ENCODE results near the gene ZDHHC8. TPM values are rescaled to one million over a fixed set of nuclear protein-coding genes. Genes with fewer than 3 reads are reported as not detected.

Gene ZDHHC8
- total RNA-seq, 1 experiment from 2014 or later = 7.8 TPM

GRCh38 chr22:20160041-20160440 lies 28.4 kb downstream of the ZDHHC8 start:
- in situ Hi-C loops (cut with HindIII; ENCODE audit: low pct_unique_long_range_greater_than_20kb, low sequenced_read_pairs) = no loop called here
- no peak for DNase-seq (ENCODE audit: low read depth, low spot score)

DNA sequence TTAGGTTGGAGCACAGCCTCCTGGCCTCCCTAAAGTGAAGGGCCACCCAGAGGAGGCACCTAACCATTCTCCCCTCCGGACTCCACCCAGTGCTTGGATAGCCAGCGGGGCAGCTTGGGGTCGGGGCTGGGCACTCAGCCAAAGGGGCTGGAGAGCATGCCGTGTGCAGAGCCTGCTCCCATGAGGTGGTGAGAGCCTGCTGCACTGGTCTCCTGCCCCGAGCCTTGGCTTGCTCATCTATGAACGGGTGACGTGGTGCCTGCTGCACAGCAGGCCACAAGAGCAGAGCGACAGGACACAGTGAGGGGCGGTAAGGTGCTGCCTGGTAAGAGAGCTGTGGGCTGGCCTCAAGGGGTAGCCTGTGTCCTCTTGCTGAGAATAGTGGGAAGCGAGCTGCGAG lies 33.3 kb downstream of the ZDHHC8 start:
- no peak for DNase-seq (ENCODE audit: low read depth, low spot score)
- in situ Hi-C loops (cut with HindIII; ENCODE audit: low pct_unique_long_range_greater_than_20kb, low sequenced_read_pairs) = no loop called here

- in situ Hi-C loops (cut with HindIII; ENCODE audit: low pct_unique_long_range_greater_than_20kb, low sequenced_read_pairs) = no loop called here
- DNase-seq (ENCODE audit: low read depth, low spot score) = no peak
These were observed 33.8 kb downstream of the ZDHHC8 start for GRCh38 chr22:20165421-20165820.

- in situ Hi-C loops (cut with HindIII; ENCODE audit: low pct_unique_long_range_greater_than_20kb, low sequenced_read_pairs) = no loop called here
- DNase-seq (ENCODE audit: low read depth, low spot score) = no peak
These were observed 34.3 kb downstream of the ZDHHC8 start for GRCh38 chr22:20165913-20166312.

- DNase-seq (ENCODE audit: low read depth, low spot score) = no peak
- in situ Hi-C loops (cut with HindIII; ENCODE audit: low pct_unique_long_range_greater_than_20kb, low sequenced_read_pairs) = no loop called here
These were observed 35.1 kb downstream of the ZDHHC8 start for GRCh38 chr22:20166703-20167102.

DNA sequence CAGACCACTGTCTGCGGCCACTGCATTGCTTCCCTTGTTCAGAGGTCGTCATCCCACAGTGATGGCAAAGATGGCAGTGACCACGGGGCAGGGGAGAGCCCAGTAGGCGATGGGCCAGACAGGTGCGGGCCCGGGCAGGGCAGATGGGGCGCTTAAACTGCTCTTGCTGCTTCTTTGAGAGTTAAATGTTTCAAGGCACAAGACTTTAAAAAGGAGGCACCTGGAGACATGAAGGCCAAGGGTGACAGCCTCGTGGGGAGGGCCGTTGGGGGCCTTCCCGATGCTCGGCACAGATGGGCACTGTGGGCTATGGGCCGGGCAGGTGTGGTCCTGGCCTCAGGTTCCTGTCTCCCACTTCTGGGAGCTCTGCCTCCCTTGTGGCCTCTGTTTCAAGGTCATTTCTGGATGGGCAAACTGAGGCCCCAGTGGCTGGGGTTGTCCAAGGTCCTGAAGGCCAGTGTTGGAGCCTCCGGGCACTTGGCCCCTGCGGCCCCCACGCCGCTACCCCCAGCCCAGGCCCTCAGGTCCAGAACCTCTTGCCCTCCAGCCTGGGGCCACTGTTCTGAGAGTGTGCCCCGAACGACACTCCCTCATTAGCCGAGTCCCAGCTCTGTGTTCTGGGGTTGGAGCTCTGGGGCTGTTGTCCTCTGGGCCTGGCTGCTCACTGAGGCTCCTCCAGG lies 36.2 kb downstream of the ZDHHC8 start:
- DNase-seq (ENCODE audit: low read depth, low spot score) = no peak
- in situ Hi-C loops (cut with HindIII; ENCODE audit: low pct_unique_long_range_greater_than_20kb, low sequenced_read_pairs) = no loop called here

DNA sequence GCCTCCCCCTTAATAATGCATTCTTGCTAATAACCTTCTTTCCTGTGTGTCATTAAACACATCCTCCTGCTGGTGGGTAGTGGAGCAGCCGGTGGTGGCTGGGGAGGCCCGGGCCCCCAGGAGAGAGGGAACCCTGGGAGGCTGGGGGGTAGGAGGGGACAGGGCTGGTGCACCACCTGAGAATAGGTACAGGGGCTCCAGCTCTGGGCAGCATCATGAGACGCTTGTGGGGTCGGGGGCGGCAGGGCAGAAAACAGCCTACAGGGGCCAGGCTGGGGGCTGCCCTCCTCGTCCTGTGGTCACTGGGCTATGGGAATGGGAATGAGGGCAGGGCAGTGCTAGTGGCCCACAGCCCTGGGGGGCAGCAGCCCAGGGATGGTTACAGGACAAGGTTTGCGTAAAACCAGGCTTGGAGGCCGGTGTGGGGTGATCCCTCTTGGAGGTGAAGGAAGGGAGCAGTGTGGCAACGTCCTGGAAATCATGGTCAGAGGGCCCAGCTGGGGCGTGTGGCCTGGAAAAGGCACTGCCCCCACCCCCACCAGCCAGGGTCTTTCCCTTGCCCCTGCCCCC lies 37.7 kb downstream of the ZDHHC8 start:
- in situ Hi-C loops (cut with HindIII; ENCODE audit: low pct_unique_long_range_greater_than_20kb, low sequenced_read_pairs) = no loop called here
- DNase-seq (ENCODE audit: low read depth, low spot score) = no peak

DNA sequence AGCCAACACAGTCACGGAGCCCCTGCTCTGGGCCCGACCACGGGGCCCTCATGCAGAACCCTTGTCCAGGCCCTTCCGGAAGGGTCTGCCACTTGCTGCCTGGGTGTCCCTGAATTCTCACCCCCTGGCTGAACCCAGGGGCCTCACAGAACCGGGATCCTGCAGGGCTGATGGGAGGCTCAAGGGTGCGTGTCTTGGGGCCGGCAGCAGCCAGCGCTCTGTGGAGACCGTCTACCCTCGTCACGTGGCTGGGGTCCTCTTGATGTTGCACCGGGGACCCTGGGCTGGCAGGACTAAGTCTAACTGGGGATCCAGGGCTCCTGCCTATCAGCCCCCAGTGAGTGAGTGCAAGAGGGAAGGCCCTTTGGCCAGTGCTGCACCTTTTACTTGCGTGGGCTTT lies 38.6 kb downstream of the ZDHHC8 start:
- in situ Hi-C loops (cut with HindIII; ENCODE audit: low pct_unique_long_range_greater_than_20kb, low sequenced_read_pairs) = no loop called here
- DNase-seq (ENCODE audit: low read depth, low spot score) = no peak

GRCh38 chr22:20171288-20172140 lies 39.9 kb downstream of the ZDHHC8 start:
- in situ Hi-C loops (cut with HindIII; ENCODE audit: low pct_unique_long_range_greater_than_20kb, low sequenced_read_pairs) = no loop called here
- DNase-seq (ENCODE audit: low read depth, low spot score) = no peak

GRCh38 chr22:20172141-20172613 lies 40.6 kb downstream of the ZDHHC8 start:
- in situ Hi-C loops (cut with HindIII; ENCODE audit: low pct_unique_long_range_greater_than_20kb, low sequenced_read_pairs) = no loop called here
- DNase-seq (ENCODE audit: low read depth, low spot score) = no peak

GRCh38 chr22:20173246-20173645 lies 41.6 kb downstream of the ZDHHC8 start:
- in situ Hi-C loops (cut with HindIII; ENCODE audit: low pct_unique_long_range_greater_than_20kb, low sequenced_read_pairs) = no loop called here
- DNase-seq (ENCODE audit: low read depth, low spot score) = no peak

GRCh38 chr22:20173772-20174171 lies 42.2 kb downstream of the ZDHHC8 start:
- no peak for DNase-seq (ENCODE audit: low read depth, low spot score)
- in situ Hi-C loops (cut with HindIII; ENCODE audit: low pct_unique_long_range_greater_than_20kb, low sequenced_read_pairs) = no loop called here

- DNase-seq (ENCODE audit: low read depth, low spot score) = peak; percentile 44
- in situ Hi-C loops (cut with HindIII; ENCODE audit: low pct_unique_long_range_greater_than_20kb, low sequenced_read_pairs) = no loop called here
These were observed 43.4 kb downstream of the ZDHHC8 start for GRCh38 chr22:20174785-20175596.

DNA sequence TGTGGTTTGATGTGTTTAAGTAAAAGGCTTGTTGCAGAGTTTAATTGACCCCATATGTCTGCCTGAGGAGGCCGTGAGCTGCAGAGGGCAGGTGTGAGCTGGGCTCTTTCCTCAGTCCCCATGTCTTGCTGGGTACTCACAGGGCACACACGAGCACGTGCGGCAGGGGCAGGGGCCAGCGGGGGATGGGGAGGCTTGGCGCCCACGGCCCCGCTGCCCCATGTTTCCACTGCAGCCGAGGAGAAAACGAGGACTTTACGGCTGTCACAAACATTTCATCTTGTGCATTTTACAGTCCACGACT lies 43.9 kb downstream of the ZDHHC8 start:
- no peak for DNase-seq (ENCODE audit: low read depth, low spot score)
- in situ Hi-C loops (cut with HindIII; ENCODE audit: low pct_unique_long_range_greater_than_20kb, low sequenced_read_pairs) = no loop called here

GRCh38 chr22:20176421-20177085 lies 44.9 kb downstream of the ZDHHC8 start:
- DNase-seq (ENCODE audit: low read depth, low spot score) = no peak
- in situ Hi-C loops (cut with HindIII; ENCODE audit: low pct_unique_long_range_greater_than_20kb, low sequenced_read_pairs) = no loop called here

GRCh38 chr22:20177217-20177911 lies 45.8 kb downstream of the ZDHHC8 start:
- no peak for DNase-seq (ENCODE audit: low read depth, low spot score)
- in situ Hi-C loops (cut with HindIII; ENCODE audit: low pct_unique_long_range_greater_than_20kb, low sequenced_read_pairs) = no loop called here
